ENCODE data around the gene KCNA10.

DNA sequence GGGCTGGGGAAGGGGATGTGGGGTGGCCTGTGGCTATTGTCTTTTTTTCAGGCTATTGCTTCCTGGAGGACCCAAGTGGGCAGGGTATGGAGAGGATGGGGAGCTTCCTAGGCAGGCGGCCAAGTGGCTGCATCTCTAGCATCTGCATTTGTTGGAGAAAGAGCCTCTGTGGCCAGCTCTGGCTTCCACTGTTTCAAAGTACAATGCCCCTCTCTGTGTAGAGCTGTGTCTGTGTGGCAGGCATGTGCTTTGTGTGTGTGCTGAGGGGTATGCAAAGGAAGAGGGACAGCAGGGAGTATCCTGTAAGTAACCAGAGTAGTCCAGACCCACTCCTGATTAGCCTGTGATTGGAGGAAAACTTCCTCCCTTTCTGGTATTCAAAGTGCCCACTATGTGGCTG lies 46.6 kb upstream of the KCNA10 start:
- TF ChIP-seq ZNF274 (IDR thresholded peaks at IDR 0.05; ENCODE audit: low read depth, low read length), result no peak
- no peak for TF ChIP-seq YY1 (IDR thresholded peaks at IDR 0.05; ENCODE audit: insufficient read depth, insufficient read length)
